ENCODE results near the gene CCDC86. TPM values are rescaled to one million over a fixed set of nuclear protein-coding genes. Genes with fewer than 3 reads are reported as not detected.

Gene CCDC86
- total RNA-seq, 8 experiments from 2014 or later = 4.8 to 55.6 (median 15.0) TPM

- H3K4me1 ChIP-seq (replicated peaks in 1 of 2) = peaks cover 16% of the 10 kb centered on the region in 2 donors
- no peak for ATAC-seq (replicated peaks in 6 of 8)
- no peak overlapping the region for H3K27ac ChIP-seq
- in situ Hi-C loops (cut with MboI; ENCODE audit: low pct_unique_long_range_greater_than_20kb in 2 of 9, low sequenced_read_pairs in 9 of 9, unreplicated experiment in 9 of 9) = loop anchor here in 4 of 9 experiments (25.0 kb wide), 2 partner anchors 314 to 339 kb away; partner anchors contain the start of gene VPS37C (in 1 of the 4)
- H3K4me3 ChIP-seq = no peak overlapping the region
- 40 to 100% (median 60%) methylated on average over 1 of the region's 10 CpGs; no CpG with 5 or more reads in 7 of the 10 experiments for WGBS, 10 experiments
These were observed 6.8 kb downstream of the CCDC86 start for GRCh38 chr11:60848714-60849151.

GRCh38 chr11:60849641-60850520 is 8.0 kb downstream of the CCDC86 start:
- H3K4me3 ChIP-seq = no peak overlapping the region
- 80 to 100% (median 94%) methylated on average over 1 to 6 of the region's 29 CpGs; no CpG with 5 or more reads in 5 of the 10 experiments for WGBS, 10 experiments
- in situ Hi-C loops (cut with MboI; ENCODE audit: low pct_unique_long_range_greater_than_20kb in 2 of 9, low sequenced_read_pairs in 9 of 9, unreplicated experiment in 9 of 9) = loop anchor here in 4 of 9 experiments (25.0 kb wide), 2 partner anchors 312 to 337 kb away; partner anchors contain the start of gene VPS37C (in 1 of the 4)
- H3K4me1 ChIP-seq (replicated peaks in 1 of 2) = peaks cover 5% of the 10 kb centered on the region in 2 donors
- no peak overlapping the region for H3K27ac ChIP-seq
- ATAC-seq (replicated peaks in 6 of 8) = no peak

DNA sequence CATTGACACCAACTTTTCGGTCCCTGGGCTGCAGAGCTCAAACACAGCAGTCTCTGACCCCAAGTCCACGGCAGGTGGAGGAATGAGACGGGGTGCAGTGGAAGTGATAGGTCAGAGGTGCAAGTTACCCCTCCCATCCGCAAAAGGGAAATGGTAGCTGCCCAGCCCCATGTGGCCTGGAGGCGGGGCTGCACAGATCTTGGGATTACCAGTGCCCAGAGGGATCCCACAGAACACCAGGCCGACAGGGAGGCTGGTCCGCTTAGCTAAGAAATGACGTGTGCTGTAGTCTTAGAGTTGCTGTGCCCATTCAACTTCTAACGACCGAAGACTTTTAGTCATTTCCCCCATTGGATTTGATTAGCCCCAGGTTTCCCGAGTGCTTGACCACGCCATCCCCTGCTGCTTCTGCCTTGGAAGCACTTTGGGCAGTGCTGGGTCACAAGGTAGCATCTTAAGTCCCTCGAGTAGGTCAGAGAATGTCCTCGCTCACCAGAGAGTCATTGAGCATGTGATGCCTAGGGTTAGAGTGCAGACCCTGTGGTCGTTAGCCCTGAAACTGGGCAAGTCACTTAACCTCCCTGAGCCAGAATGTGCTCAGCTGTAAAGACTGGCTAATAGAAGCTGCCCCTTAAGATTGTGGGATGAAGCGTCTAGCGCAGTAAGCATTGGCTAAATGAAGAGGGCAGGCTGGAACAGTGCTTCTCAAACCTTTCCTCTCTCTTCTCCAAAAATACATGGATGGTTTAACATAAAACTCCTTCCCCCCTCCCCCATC is 9.6 kb downstream of the CCDC86 start:
- Histone ChIP-seq H3K4me3 (no peak overlapping the region), H3K4me1 (replicated peaks in 1 of 2) (peaks cover 7 to 8% of the 10 kb centered on the region in 2 donors), H3K27ac (no peak overlapping the region)
- ATAC-seq (replicated peaks in 6 of 8) = no peak
- WGBS, 10 experiments = 81 to 100% (median 96%) methylated on average over 1 to 6 of the region's 17 CpGs; no CpG with 5 or more reads in 2 of the 10 experiments
- in situ Hi-C loops (cut with MboI; ENCODE audit: low pct_unique_long_range_greater_than_20kb in 2 of 9, low sequenced_read_pairs in 9 of 9, unreplicated experiment in 9 of 9) = no loop called here

DNA sequence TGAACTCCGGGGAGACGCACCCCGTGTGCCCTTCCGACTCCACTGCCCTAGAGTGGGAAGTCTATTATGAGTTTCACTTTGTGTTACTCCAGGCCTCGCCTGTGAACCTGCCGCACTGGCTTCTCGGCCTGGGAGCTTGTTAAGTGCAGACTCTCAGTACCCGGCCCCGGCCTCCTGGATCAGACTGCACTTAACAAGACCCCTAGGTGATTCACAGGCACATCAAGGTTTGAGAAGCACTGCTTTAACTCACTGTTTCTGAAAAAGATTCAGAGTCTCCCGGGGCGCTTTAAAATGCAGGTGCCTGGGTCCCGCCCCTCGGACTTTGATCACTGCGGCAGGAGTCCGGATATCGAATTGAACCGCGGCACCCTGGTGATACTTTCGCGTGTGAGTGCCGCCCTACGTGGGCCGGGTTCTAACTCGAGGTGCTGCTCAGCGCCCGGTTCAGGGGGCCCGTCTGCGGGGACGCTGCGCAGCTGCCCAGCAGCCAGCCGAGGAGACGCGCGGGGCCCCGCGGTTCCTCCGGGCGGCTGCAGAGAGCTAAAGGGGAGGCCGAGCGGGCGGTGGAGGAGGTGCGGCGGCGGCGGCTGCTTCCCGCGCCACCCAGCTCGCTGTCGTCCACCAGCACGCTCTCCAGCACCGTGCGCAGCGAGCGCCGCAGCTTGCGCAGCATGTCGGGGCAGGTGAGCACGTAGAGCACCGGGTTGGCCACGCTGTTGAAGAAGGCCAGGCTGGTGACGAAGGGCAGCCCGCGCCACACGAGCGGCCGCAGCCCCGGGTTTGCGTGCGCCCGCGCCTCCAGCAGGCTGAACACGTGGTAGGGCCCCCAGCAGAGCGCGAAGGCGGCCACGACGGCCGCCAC is 10.4 kb downstream of the CCDC86 start:
- Histone ChIP-seq H3K4me3 (no peak overlapping the region), H3K27ac (no peak overlapping the region), H3K4me1 (replicated peaks in 1 of 2) (peaks cover 7 to 8% of the 10 kb centered on the region in 2 donors)
- 41 to 100% (median 70%) methylated on average over 3 to 17 of the region's 78 CpGs; no CpG with 5 or more reads in 5 of the 10 experiments for WGBS, 10 experiments
- in situ Hi-C loops (cut with MboI; ENCODE audit: low pct_unique_long_range_greater_than_20kb in 2 of 9, low sequenced_read_pairs in 9 of 9, unreplicated experiment in 9 of 9) = no loop called here
- ATAC-seq (replicated peaks in 6 of 8) = peak in 1 of 8 experiments; percentile 17

DNA sequence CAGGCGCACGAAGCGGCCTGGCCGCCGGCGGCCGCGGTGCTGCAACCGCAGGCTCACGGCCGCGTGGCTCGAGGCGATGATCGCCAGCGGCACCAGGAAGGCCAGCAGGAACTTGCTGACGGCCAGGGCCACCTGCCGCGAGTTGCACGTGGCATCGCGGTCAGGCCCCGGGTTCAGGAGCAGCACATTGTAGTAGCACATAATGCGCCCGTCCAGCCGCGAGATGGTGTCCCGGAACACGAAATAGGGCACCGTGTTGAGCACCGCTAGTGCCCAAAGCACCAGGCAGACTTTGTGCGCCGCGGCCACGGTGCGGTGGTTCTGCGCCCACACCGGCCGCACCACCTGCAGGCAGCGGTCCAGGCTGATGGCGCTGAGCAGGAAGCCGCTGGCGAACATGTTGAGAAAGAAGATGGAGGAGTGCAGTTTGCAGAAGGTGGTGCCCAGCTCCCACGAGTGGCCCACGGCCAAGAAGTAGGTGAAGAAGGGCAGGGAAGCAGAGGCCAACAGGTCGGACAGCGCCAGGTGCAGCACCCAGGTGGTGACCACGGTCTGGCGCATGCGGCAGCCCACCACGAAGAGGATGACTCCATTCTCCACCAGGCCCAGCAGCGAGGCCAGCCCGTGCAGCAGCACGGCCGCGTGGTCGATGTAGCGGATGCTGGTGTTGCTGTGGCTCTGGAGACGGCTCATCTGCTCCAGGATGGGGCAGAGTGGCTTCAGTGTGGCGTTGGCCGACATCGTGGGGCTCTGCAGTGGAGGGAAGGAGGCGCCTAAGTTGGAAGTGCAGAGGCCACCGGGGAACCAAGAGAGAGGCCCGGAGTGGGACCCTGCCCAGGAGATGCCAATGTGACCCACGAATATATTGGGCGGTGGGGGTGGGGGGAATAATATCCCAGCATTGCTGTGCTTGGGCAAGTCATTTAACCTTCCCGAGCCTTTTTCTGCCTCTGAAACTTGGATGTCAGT is 11.4 kb downstream of the CCDC86 start:
- no peak overlapping the region for H3K27ac ChIP-seq
- peaks cover 7 to 8% of the 10 kb centered on the region in 2 donors for H3K4me1 ChIP-seq (replicated peaks in 1 of 2)
- no peak for ATAC-seq (replicated peaks in 6 of 8)
- no peak overlapping the region for H3K4me3 ChIP-seq
- in situ Hi-C loops (cut with MboI; ENCODE audit: low pct_unique_long_range_greater_than_20kb in 2 of 9, low sequenced_read_pairs in 9 of 9, unreplicated experiment in 9 of 9) = no loop called here
- 47 to 100% (median 96%) methylated on average over 1 to 26 of the region's 68 CpGs; no CpG with 5 or more reads in 1 of the 10 experiments for WGBS, 10 experiments

GRCh38 chr11:60854140-60854846 is 12.4 kb downstream of the CCDC86 start:
- WGBS, 10 experiments = 75 to 100% (median 100%) methylated on average over 1 to 5 of the region's 8 CpGs; no CpG with 5 or more reads in 6 of the 10 experiments
- Histone ChIP-seq H3K4me3 (no peak overlapping the region), H3K4me1 (replicated peaks in 1 of 2) (peaks cover 7 to 8% of the 10 kb centered on the region in 2 donors), H3K27ac (no peak overlapping the region)
- no peak for ATAC-seq (replicated peaks in 6 of 8)
- in situ Hi-C loops (cut with MboI; ENCODE audit: low pct_unique_long_range_greater_than_20kb in 2 of 9, low sequenced_read_pairs in 9 of 9, unreplicated experiment in 9 of 9) = no loop called here

DNA sequence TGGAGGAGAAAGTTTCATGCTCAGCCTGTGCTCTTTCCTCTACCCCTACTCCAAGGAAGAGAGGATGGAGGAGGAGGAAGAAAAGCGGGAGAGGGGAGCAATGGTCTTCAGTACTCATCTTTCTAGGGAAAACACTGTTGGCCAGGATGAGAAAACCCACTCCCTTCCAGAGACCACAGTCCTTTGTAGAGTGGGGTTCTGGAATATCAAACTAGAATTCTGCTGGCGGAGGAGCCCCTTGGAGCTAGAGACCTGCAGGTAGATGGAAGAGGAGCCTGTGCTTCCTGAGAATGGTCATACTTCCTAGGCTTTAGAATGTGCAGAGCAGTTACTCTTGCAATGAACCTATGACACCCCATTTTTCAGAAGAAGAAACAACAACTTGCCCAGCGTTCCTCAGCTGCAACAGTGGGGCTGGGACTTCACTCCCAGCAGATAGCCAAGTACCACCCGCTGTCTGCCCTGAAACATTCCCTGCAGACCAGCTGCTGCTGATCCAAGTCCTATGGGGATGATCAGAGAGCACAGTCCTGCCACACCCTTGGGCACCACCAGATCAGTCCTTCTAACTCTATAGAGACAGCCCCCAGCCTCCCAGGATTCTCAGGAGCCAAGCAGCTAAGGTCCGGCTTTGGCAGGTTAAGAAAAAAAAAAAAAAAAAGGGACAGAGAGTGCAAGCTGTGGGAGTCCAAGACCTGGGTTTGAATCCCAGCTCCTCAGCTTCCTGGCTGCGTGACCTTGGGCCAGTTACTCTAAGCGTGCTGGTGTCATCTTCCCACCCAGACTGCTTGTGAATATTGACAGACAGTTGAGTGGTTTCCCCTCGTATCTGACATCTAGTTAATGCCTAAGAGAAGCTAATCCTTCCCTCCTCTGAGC is 13.2 kb downstream of the CCDC86 start:
- in situ Hi-C loops (cut with MboI; ENCODE audit: low pct_unique_long_range_greater_than_20kb in 2 of 9, low sequenced_read_pairs in 9 of 9, unreplicated experiment in 9 of 9) = no loop called here
- Histone ChIP-seq H3K4me3 (no peak overlapping the region), H3K4me1 (replicated peaks in 1 of 2) (peaks cover 7 to 8% of the 10 kb centered on the region in 2 donors), H3K27ac (peak overlapping the region in 1 of 2 donors; percentile 28)
- WGBS, 10 experiments = 0 to 83% (median 56%) methylated on average over 1 to 6 of the region's 8 CpGs; no CpG with 5 or more reads in 4 of the 10 experiments
- ATAC-seq (replicated peaks in 6 of 8) = peak in 5 of 8 experiments; percentile 15 to 48 (median 27)

DNA sequence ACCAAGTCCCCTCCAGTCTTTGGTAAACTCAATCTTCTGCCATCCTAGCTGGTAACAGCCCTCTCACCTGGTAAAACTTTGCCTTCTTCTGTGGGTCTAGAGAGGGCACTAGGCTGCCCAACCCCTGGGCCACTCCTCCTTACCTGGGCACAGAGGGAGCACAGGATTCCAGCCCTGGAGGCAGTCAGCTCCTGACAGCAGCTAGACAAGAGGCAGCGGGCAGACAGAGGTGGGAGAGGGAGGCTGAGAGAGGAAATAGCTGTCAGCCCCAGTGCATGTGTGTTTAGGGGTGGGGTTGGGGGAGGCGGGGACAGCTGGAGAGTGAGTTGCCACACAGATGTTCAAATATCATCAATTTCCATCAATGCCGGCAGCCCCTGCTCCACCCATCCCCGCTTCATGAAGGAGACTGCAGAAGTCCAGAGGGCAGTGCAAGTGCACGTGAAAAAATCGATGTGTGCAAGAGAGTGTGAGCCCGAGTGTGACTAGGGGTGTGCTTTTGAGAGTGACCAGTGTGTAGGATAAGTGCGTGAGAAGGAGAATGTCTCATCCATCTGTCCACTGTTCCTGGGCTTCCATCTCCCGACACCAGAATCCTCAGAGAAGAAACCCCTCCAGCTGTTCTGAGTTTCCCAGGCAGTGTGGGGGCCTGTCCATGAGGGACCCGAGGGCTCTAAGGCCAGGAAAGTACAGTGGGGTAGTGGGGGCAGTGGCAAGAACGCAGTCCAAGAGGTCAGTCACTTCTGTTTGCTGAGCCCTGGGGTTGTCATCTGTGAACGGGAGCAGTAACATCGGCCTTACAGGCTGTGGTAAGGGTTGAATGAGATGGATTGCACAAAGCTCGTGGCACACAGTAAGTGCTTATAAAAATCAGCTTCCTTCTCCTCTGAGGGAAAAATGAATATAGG is 14.1 kb downstream of the CCDC86 start, which contains the start of gene PTGDR2:
TSS of gene PTGDR2 (minus strand) at position 225 of the 908 bp plus-strand sequence. CDS start 2,228 bp downstream, outside the sequence.
- H3K4me3 ChIP-seq = no peak within 1 kb of the TSS
- WGBS, 10 experiments = 0 to 82% (median 67%) methylated on average over 3 to 5 of the region's 14 CpGs; no CpG with 5 or more reads in 6 of the 10 experiments
- ATAC-seq (replicated peaks in 6 of 8) = peak; percentile 32 to 88 (median 74)
- in situ Hi-C loops (cut with MboI; ENCODE audit: low pct_unique_long_range_greater_than_20kb in 2 of 9, low sequenced_read_pairs in 9 of 9, unreplicated experiment in 9 of 9) = no loop called here
- peak within 1 kb of the TSS in 1 of 2 donors; percentile 28 for H3K27ac ChIP-seq
- H3K4me1 ChIP-seq (replicated peaks in 1 of 2) = peaks cover 7 to 8% of the 10 kb centered on the region in 2 donors

DNA sequence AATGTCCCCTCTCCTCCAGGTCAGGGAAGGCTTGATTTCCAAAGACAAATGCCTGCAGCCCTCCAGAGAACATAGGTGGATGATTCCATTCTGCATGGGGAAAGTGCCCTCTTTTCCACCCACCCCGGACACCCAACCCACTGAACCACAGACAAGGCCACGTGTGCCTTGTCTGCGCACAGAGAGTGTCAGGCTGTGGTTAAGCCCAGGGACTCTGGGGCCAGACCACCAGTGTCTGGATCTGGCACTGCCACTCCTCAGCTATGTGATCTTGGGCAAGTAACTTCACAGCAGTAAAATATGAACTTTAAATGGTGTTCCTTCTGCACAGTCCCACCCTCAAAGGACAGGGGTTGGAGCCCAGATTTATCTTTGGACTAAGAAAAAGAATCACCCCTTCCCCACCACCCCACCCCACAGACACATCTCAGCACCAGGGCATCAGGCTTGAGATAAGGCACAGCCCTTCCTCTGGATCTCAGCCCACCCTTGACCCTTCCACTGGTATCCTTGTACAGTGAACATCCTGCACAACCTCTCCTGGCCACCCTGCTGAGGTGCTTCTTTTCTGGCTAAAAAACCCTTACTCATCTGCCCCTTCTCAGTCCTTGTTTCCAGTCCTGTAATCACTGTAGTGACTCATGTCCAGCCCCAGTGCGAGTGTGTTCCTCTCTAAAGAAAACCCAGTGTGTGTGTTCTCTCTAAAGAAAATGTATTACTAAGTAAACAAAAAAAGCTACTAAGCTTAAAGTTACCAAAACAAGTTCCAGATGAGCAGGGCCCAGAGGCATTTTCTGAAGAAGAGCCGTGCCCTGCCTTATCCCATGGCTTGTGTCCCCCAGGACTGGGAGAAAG is 15.7 kb downstream of the CCDC86 start:
- ATAC-seq (replicated peaks in 6 of 8) = no peak
- H3K27ac ChIP-seq = no peak overlapping the region
- 44 to 95% (median 83%) methylated on average over 1 to 5 of the region's 5 CpGs; no CpG with 5 or more reads in 3 of the 10 experiments for WGBS, 10 experiments
- H3K4me1 ChIP-seq (replicated peaks in 1 of 2) = peaks cover 7 to 8% of the 10 kb centered on the region in 2 donors
- in situ Hi-C loops (cut with MboI; ENCODE audit: low pct_unique_long_range_greater_than_20kb in 2 of 9, low sequenced_read_pairs in 9 of 9, unreplicated experiment in 9 of 9) = no loop called here
- no peak overlapping the region for H3K4me3 ChIP-seq
